IPS DF 4.7 (cell line): ENCODE data around the gene MRPL27.
"Not testable (repeated sequence)": the region's sequence is repeated elsewhere in the genome, so short reads cannot be mapped to it uniquely, and the experiment has no call there.

Experiments used
- DNase-seq: peaks from one replicate; pipeline ENCODE4 v3.0.0-alpha.2; 2013; ENCODE audit warnings: low spot score; ENCODE audit errors: extremely low read depth

MRPL27 gene

GRCh38 chr17:50346313-50347116, 26.5 kb downstream of the MRPL27 start:
- DNase-seq = no peak

- no peak for DNase-seq
Observed at GRCh38 chr17:50345432-50346312, 27.3 kb downstream of the MRPL27 start, which contains the start of gene XYLT2. Gene XYLT2, plus strand, starts transcription at chr17:50346126. Its CDS starts 15 bp downstream, at chr17:50346141.

GRCh38 chr17:50344731-50345365, 28.1 kb downstream of the MRPL27 start:
- no peak for DNase-seq

GRCh38 chr17:50339381-50339780, 33.6 kb downstream of the MRPL27 start:
- no peak for DNase-seq

- DNase-seq = no peak
Observed at GRCh38 chr17:50338645-50339044, 34.3 kb downstream of the MRPL27 start.

- DNase-seq = no peak
Observed at GRCh38 chr17:50337956-50338355, 35.0 kb downstream of the MRPL27 start.

GRCh38 chr17:50333291-50334057, 39.5 kb downstream of the MRPL27 start:
- DNase-seq = not testable (repeated sequence)

- no peak for DNase-seq
Observed at GRCh38 chr17:50332196-50332595, 40.8 kb downstream of the MRPL27 start.

- DNase-seq = no peak
Observed at GRCh38 chr17:50331085-50331791, 41.7 kb downstream of the MRPL27 start.

- no peak for DNase-seq
Observed at GRCh38 chr17:50330151-50330775, 42.7 kb downstream of the MRPL27 start.

GRCh38 chr17:50329716-50330115, 43.3 kb downstream of the MRPL27 start:
- DNase-seq = no peak

- no peak for DNase-seq
Observed at GRCh38 chr17:50328363-50329325, 44.3 kb downstream of the MRPL27 start.

GRCh38 chr17:50326831-50327364, 46.1 kb downstream of the MRPL27 start:
- DNase-seq = no peak

GRCh38 chr17:50325906-50326305, 47.1 kb downstream of the MRPL27 start:
- DNase-seq = no peak

GRCh38 chr17:50323060-50323459, 49.9 kb downstream of the MRPL27 start:
- no peak for DNase-seq

- DNase-seq = no peak
Observed at GRCh38 chr17:50322271-50322670, 50.7 kb downstream of the MRPL27 start.

- DNase-seq = no peak
Observed at GRCh38 chr17:50319306-50320004, 53.5 kb downstream of the MRPL27 start.
